ENCODE results near the gene P4HA1.

The P4HA1 gene

GRCh38 chr10:73086816-73087215 is 9.8 kb downstream of the P4HA1 start:
- CTCF ChIA-PET = no interaction called here
- H3K27ac ChIP-seq = no peak overlapping the region
- no peak for DNase-seq (ENCODE audit: low spot score)
- TF ChIP-seq, protein P1, sequence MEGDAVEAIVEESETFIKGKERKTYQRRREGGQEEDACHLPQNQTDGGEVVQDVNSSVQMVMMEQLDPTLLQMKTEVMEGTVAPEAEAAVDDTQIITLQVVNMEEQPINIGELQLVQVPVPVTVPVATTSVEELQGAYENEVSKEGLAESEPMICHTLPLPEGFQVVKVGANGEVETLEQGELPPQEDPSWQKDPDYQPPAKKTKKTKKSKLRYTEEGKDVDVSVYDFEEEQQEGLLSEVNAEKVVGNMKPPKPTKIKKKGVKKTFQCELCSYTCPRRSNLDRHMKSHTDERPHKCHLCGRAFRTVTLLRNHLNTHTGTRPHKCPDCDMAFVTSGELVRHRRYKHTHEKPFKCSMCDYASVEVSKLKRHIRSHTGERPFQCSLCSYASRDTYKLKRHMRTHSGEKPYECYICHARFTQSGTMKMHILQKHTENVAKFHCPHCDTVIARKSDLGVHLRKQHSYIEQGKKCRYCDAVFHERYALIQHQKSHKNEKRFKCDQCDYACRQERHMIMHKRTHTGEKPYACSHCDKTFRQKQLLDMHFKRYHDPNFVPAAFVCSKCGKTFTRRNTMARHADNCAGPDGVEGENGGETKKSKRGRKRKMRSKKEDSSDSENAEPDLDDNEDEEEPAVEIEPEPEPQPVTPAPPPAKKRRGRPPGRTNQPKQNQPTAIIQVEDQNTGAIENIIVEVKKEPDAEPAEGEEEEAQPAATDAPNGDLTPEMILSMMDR (conservative IDR thresholded peaks at IDR 0.05; ENCODE audit: low read depth) = no peak
- POLR2A ChIA-PET (ENCODE audit: low non-redundant PET) = no interaction called here

DNA sequence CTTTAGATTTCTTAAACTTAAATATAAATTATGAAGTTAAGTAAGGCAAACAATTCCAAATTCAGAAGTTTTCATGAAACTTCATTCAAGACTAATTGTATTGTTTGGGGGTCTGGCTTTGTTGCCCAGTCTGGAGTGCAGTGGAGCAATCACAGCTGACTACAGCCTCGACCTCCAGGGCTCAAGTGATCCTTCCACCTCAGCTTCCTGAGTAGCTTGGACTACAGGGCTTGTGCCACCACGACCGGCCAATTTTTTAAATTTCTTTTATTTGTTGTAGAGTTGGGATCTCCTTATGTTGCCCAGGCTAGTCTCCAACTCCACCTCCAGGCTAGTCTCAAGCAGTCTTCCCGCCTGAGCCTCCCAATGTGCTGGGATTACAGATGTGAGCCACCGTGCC is 12.5 kb downstream of the P4HA1 start:
- no peak overlapping the region for H3K27ac ChIP-seq
- ChIA-PET POLR2A (ENCODE audit: low non-redundant PET) (no interaction called here), CTCF (no interaction called here)
- TF ChIP-seq, protein P1 (conservative IDR thresholded peaks at IDR 0.05; ENCODE audit: low read depth) = no peak
- DNase-seq (ENCODE audit: low spot score) = no peak

DNA sequence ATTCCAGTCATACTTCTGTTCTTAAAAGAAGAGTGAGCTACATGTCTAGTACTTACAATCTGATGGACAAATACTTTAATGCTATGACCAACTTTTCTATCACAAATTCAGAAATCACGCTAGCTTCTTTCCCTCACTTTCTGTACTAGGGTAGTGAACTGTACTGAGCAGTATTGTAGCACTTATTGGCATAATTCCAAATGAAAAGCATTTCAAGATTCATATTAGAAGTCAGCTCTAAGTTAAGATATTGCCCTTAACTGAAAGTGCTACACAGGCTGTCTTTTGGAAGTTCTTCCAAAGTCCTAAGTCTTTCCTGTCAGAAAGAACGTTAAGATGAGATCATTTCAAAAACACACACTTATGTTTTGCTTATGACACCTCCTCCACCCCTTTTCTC is 13.4 kb downstream of the P4HA1 start:
- H3K27ac ChIP-seq = no peak overlapping the region
- ChIA-PET CTCF (interaction anchor here (0.5 kb wide), 1 partner anchor 86 kb away, joined by 3 read pairs; no protein-coding TSS in a partner anchor), POLR2A (ENCODE audit: low non-redundant PET) (interaction anchor here (0.5 kb wide), 1 partner anchor 13 kb away, joined by 3 read pairs; no protein-coding TSS in a partner anchor)
- TF ChIP-seq, protein P1 (conservative IDR thresholded peaks at IDR 0.05; ENCODE audit: low read depth) = no peak
- DNase-seq (ENCODE audit: low spot score) = no peak

DNA sequence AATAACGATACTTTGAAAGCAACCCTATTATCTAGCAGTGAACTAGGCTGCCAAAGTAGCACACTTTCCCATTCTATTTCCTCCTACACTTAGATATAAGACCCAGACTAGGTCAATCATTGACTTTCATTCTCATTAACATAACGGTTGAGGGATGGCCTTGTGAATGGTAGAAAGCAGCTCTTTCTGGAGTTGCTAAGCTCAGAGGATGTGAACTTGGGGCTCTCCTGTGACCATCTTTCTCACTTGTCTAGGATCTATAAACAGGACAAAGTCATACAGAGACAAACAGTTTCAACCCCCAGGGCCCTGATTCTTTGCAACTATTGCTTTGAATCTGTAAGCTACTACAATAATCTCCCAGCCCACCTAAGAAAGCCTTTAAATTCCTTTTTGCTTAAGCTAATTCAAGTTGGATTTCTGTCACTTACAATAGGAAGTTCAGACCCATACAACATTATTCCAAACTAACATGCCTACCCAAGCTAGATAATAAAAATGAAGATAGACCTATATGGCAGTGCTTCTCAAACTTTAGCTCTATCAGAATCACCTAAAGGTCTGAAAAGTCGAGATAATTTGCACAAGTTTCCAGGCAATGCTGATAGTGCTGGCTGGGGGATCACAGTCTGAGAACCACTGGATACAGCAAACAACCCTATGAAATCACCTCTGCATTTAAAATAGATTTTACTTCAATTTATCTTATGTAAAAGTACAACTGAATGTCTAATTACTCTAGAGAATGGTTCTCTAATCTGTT is 16.7 kb downstream of the P4HA1 start:
- H3K27ac ChIP-seq = no peak overlapping the region
- DNase-seq (ENCODE audit: low spot score) = no peak
- TF ChIP-seq, protein P1 (conservative IDR thresholded peaks at IDR 0.05; ENCODE audit: low read depth) = no peak
- POLR2A ChIA-PET (ENCODE audit: low non-redundant PET) = interaction anchor here (0.5 kb wide), 1 partner anchor 15 kb away, joined by 6 read pairs; no protein-coding TSS in a partner anchor
- CTCF ChIA-PET = no interaction called here

DNA sequence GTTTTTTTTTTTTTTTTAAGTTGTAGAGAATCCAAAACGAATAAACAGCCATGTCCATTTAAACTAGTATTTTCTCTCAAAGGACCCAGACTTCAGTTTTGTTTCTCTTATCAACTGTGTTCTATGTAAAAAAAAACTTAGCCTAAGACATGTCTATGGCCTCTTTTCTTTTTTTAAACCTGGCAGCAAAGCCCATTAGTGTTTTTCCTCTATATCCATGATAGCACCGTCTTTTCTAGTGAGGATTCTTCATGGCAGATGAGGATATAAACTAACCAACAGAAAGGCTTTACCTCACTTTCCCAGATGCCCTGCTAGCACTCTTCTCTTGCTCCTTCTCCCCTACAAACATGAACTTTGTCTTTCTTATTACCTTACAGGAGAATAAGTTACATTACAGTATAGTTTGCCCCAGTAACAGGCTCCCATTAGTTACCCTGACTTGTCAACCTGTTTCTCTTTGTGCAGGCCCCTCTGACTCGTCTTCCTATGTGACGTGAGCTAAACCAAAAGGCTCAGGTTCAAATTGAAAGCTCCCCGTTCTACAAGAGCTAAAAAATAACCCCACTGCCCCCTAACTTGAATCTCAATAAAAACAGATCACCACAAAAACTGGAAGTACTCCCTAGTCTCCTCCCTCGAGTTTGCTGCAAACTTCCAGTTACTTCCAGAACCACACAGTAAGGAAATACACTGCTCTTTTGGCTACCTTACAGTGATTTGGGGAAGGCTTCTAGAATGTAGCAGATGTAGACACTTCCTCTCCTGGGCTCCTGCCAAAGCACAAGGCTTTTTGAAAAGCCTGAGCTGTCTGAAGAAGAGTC is 20.1 kb downstream of the P4HA1 start:
- ChIA-PET POLR2A (ENCODE audit: low non-redundant PET) (no interaction called here), CTCF (interaction anchor here (0.6 kb wide), 1 partner anchor 400 kb away, joined by 4 read pairs; no protein-coding TSS in a partner anchor)
- no peak overlapping the region for H3K27ac ChIP-seq
- TF ChIP-seq, protein P1 (conservative IDR thresholded peaks at IDR 0.05; ENCODE audit: low read depth) = no peak
- no peak for DNase-seq (ENCODE audit: low spot score)

DNA sequence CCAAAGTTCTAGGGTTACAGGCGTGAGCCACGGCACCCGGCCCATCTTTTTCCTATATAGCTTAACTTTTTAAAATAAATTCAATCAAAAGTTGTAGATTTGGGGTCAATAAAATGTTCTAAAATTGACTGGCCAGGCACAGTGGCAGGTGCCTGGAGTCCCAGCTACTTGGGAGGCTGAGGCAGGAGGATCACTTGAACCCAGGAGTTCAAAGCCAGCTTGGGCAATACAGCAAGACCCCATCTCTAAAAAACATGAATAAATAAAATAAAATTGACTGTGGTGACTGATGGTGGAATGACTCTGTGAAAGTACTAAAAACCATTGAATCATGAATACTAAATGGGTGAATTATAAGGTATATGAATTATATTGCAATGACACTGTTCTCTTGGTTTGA is 20.8 kb downstream of the P4HA1 start:
- CTCF ChIA-PET = interaction anchor here (0.6 kb wide), 2 partner anchors 256 to 400 kb away, joined by 3 to 4 read pairs; no protein-coding TSS in a partner anchor
- POLR2A ChIA-PET (ENCODE audit: low non-redundant PET) = no interaction called here
- TF ChIP-seq, protein P1 (conservative IDR thresholded peaks at IDR 0.05; ENCODE audit: low read depth) = no peak
- no peak for DNase-seq (ENCODE audit: low spot score)
- H3K27ac ChIP-seq = no peak overlapping the region

Measured in RWPE1 (cell line).